K562 (cell line): Measurements from ENCODE around the gene PIGV. TPM values are rescaled to one million over a fixed set of nuclear protein-coding genes. Genes with fewer than 3 reads are reported as not detected.
A peak's percentile ranks its signal among the peaks of the same experiment; 100 is the strongest.

Experiments used
- BDP1 ChIP-seq: IDR thresholded peaks from 3 replicates; pipeline ENCODE4 v1.6.1; 2011; ENCODE audit not compliant: insufficient read length, insufficient read depth
- CTCF ChIP-seq, 3 experiments: IDR thresholded peaks in 2 of 3; conservative IDR thresholded peaks in 1 of 3; 2 replicates each; pipeline ENCODE4 v1.5.1; 2011 to 2012; ENCODE audit warnings: low read length in 3 of 3, mild to moderate bottlenecking in 3 of 3, control low read depth in 2 of 3, improper control_type of control experiment in 1 of 3, inconsistent platforms in 1 of 3, low read depth in 1 of 3, mixed read lengths in 1 of 3, moderate library complexity in 1 of 3; ENCODE audit not compliant: insufficient read depth in 2 of 3
- FOXK1 ChIP-seq: sonication (generic); formaldehyde crosslinking; IDR thresholded peaks from 2 replicates; pipeline ENCODE4 v1.8.0; 2022; ENCODE audit warnings: missing genetic modification reagents, mild to moderate bottlenecking, borderline replicate concordance
- HMG20B ChIP-seq: fragments of 250-450 bp; sonication (Bioruptor Pico); IDR thresholded peaks from 2 replicates; pipeline ENCODE4 v1.5.0; 2021; ENCODE audit warnings: mild to moderate bottlenecking
- KDM2B ChIP-seq: fragments of 250-450 bp; sonication (Bioruptor Pico); IDR thresholded peaks from 2 replicates; pipeline ENCODE4 v1.8.0; 2021; ENCODE audit warnings: mild to moderate bottlenecking, moderate library complexity
- MNT ChIP-seq, 2 experiments: fragments of 450-650 bp; conservative IDR thresholded peaks; 2 replicates each; pipeline ENCODE4 v1.6.1; 2017; ENCODE audit warnings: mild to moderate bottlenecking in 2 of 2, moderate library complexity in 2 of 2
- MTA1 ChIP-seq: fragments of 450-650 bp; IDR thresholded peaks from 2 replicates; pipeline ENCODE4 v1.6.1; 2017; ENCODE audit warnings: borderline replicate concordance
- NFRKB ChIP-seq: fragments of 450-650 bp; IDR thresholded peaks from 2 replicates; pipeline ENCODE4 v1.6.1; 2016; ENCODE audit warnings: low read depth
- NR2F6 ChIP-seq: fragments of 450-650 bp; formaldehyde crosslinking; IDR thresholded peaks from 2 replicates; pipeline ENCODE4 v1.4.0; 2020; ENCODE audit warnings: mild to moderate bottlenecking
- RAD21 ChIP-seq, 2 experiments: fragments of 250-450 bp in 1 of 2; fragments of 450-650 bp in 1 of 2; sonication (Bioruptor Pico) in 1 of 2; formaldehyde crosslinking in 1 of 2; IDR thresholded peaks in 1 of 2; conservative IDR thresholded peaks in 1 of 2; 2 replicates each; pipeline versions ENCODE4 v1.4.0 to v1.8.0; 2020 to 2022; ENCODE audit warnings: mild to moderate bottlenecking in 2 of 2, moderate library complexity in 1 of 2
- SRSF7 ChIP-seq: fragments of 200-400 bp; formaldehyde crosslinking; optimal IDR thresholded peaks from 2 replicates; pipeline ENCODE3; 2017; ENCODE audit warnings: mild to moderate bottlenecking, low read depth, low read length
- TARDBP ChIP-seq: fragments of 450-650 bp; IDR thresholded peaks from 2 replicates; pipeline ENCODE4 v1.6.1; 2016
- TSC22D4 ChIP-seq: fragments of 450-650 bp; IDR thresholded peaks from 2 replicates; pipeline ENCODE4 v1.6.1; 2016; ENCODE audit warnings: missing genetic modification characterization, missing biosample characterization, control low read depth
- ZBTB8A ChIP-seq: fragments of 450-650 bp; IDR thresholded peaks from 2 replicates; pipeline ENCODE4 v1.6.1; 2018; ENCODE audit warnings: mild to moderate bottlenecking, moderate library complexity; ENCODE audit not compliant: partially characterized antibody
- ZNF174 ChIP-seq: fragments of 250-450 bp; sonication (Bioruptor Pico); IDR thresholded peaks from 2 replicates; pipeline ENCODE4 v1.4.0; 2020; ENCODE audit warnings: mild to moderate bottlenecking
- ZNF324 ChIP-seq: fragments of 250-450 bp; sonication (Bioruptor Pico); IDR thresholded peaks from 2 replicates; pipeline ENCODE4 v1.4.0; 2020; ENCODE audit warnings: mild to moderate bottlenecking
- ZNF41 ChIP-seq: fragments of 250-450 bp; sonication (Bioruptor Pico); conservative IDR thresholded peaks from 2 replicates; pipeline ENCODE4 v1.4.0; 2020; ENCODE audit warnings: mild to moderate bottlenecking
- ZNF561 ChIP-seq: fragments of 450-650 bp; formaldehyde crosslinking; conservative IDR thresholded peaks from 2 replicates; pipeline ENCODE4 v1.4.0; 2020; ENCODE audit warnings: mild to moderate bottlenecking, moderate library complexity
- ZZZ3 ChIP-seq: fragments of 450-650 bp; IDR thresholded peaks from 2 replicates; pipeline ENCODE4 v1.6.1; 2016; ENCODE audit warnings: antibody characterized with exemption, mild to moderate bottlenecking, moderate library complexity
- polyA plus RNA-seq, 8 experiments: library from polyadenylated mRNA; depleted of rRNA in 4 of 8; stranded (reverse) in 5 of 8; unstranded in 3 of 8; fragments of >200 nt; fragmentation: Nextera tagmentation in 2 of 8; fragmentation: Illumina TruSeq in 1 of 8; extraction: Ambion mirVana in 2 of 8; extraction: Trizol in 1 of 8; gene quantifications; 2 replicates each; pipeline versions ENCODE4 v1.2.1 to v1.2.3, GENCODE V29; 2011 to 2014; ENCODE audit warnings: inconsistent platforms in 1 of 8, missing spikeins in 1 of 8
- total RNA-seq, 7 experiments: library from RNA; depleted of rRNA in 6 of 7; stranded (reverse); fragments of >200 nt in 6 of 7; fragmentation: Illumina TruSeq in 2 of 7; extraction: Trizol in 2 of 7; gene quantifications; 2 replicates each; pipeline versions ENCODE4 v1.2.1 to v1.2.3, GENCODE V29; 2011 to 2021; ENCODE audit warnings: low replicate concordance in 1 of 7
- TF ChIP-seq, protein P1 (sequence below): fragments of 450-650 bp; IDR thresholded peaks from 2 replicates; pipeline ENCODE4 v1.7.0; 2016; ENCODE audit warnings: borderline replicate concordance
- TF ChIP-seq, protein P2 (sequence below): fragments of 250-450 bp; sonication (Bioruptor Pico); IDR thresholded peaks from 2 replicates; pipeline ENCODE4 v1.8.0; 2022; ENCODE audit warnings: inconsistent platforms, mild to moderate bottlenecking, moderate library complexity, borderline replicate concordance

PIGV gene
- total and polyA plus RNA-seq, 9 of the 15 experiments (the other 6 are each of a cell fraction or from before 2014, with no cell fraction given) = 8.4 to 21.8 (median 11.7) TPM

GRCh38 chr1:26744075-26744959 is 43.4 kb upstream of the PIGV start (continued):
- no peak; a peak in 1 of 6 replicates for TF ChIP-seq CTCF (IDR thresholded peaks at IDR 0.05 in 2 of 3, conservative IDR thresholded peaks at IDR 0.05 in 1 of 3; ENCODE audit: insufficient read depth in 2 of 3, low read depth in 1 of 3, low read length in 3 of 3)
- no peak for TF ChIP-seq TSC22D4 (tag)
- peak; percentile 47 for TF ChIP-seq MTA1
- TF ChIP-seq NFRKB = peak; percentile 56; the same call in 1 of the 2 replicates
- no peak for TF ChIP-seq ZBTB8A
- peak; percentile 88; the same call in 1 of the 2 replicates for TF ChIP-seq FOXK1 (CRISPR knock-in tag)
- TF ChIP-seq MNT (conservative IDR thresholded peaks at IDR 0.05) = peak; percentile 76 to 89
- peak; percentile 38 to 52 for TF ChIP-seq RAD21 (CRISPR knock-in tag; conservative IDR thresholded peaks at IDR 0.05 in 1 of 2, IDR thresholded peaks at IDR 0.05 in 1 of 2)
- TF ChIP-seq KDM2B (CRISPR knock-in tag) = no peak
- TF ChIP-seq, protein P1, sequence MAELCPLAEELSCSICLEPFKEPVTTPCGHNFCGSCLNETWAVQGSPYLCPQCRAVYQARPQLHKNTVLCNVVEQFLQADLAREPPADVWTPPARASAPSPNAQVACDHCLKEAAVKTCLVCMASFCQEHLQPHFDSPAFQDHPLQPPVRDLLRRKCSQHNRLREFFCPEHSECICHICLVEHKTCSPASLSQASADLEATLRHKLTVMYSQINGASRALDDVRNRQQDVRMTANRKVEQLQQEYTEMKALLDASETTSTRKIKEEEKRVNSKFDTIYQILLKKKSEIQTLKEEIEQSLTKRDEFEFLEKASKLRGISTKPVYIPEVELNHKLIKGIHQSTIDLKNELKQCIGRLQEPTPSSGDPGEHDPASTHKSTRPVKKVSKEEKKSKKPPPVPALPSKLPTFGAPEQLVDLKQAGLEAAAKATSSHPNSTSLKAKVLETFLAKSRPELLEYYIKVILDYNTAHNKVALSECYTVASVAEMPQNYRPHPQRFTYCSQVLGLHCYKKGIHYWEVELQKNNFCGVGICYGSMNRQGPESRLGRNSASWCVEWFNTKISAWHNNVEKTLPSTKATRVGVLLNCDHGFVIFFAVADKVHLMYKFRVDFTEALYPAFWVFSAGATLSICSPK = no peak
- TF ChIP-seq ZNF174 = no peak
- 0 out of 2 replicates have a peak, but pooled peaks have one; percentile 51 for TF ChIP-seq TARDBP
- no peak for TF ChIP-seq NR2F6 (CRISPR knock-in tag)
- no peak for TF ChIP-seq ZZZ3
- TF ChIP-seq ZNF41 (CRISPR knock-in tag) = no peak
- no peak for TF ChIP-seq ZNF561 (CRISPR knock-in tag)
- no peak for TF ChIP-seq SRSF7
- no peak for TF ChIP-seq BDP1
- no peak for TF ChIP-seq ZNF324
- TF ChIP-seq HMG20B (CRISPR knock-in tag) = no peak
- TF ChIP-seq, protein P2, sequence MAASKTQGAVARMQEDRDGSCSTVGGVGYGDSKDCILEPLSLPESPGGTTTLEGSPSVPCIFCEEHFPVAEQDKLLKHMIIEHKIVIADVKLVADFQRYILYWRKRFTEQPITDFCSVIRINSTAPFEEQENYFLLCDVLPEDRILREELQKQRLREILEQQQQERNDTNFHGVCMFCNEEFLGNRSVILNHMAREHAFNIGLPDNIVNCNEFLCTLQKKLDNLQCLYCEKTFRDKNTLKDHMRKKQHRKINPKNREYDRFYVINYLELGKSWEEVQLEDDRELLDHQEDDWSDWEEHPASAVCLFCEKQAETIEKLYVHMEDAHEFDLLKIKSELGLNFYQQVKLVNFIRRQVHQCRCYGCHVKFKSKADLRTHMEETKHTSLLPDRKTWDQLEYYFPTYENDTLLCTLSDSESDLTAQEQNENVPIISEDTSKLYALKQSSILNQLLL (CRISPR knock-in tag) = no peak
